Mucosa of descending colon (tissue), 3 donors: ENCODE results near the gene CACNA2D1. TPM values are rescaled to one million over a fixed set of nuclear protein-coding genes. Genes with fewer than 3 reads are reported as not detected.

Source experiments
- ATAC-seq: fragments of 200-7000 bp; cut with Tn5 transposase; one replicate; pipeline ENCODE4 v1.9.1; 2020; ENCODE audit warnings: mild to moderate bottlenecking, moderate library complexity
- DNase-seq, 3 donors: peaks; one replicate each; pipeline ENCODE4 v3.0.0-alpha.2; 2020
- H3K36me3 ChIP-seq: fragments of 200-600 bp; one replicate; pipeline ENCODE4 v1.8.0; 2021; ENCODE audit warnings: low read depth, mild to moderate bottlenecking
- H3K4me1 ChIP-seq: fragments of 200-600 bp; one replicate; pipeline ENCODE4 v1.8.0; 2021; ENCODE audit warnings: low read depth, mild to moderate bottlenecking
- H3K4me3 ChIP-seq: fragments of 200-600 bp; one replicate; pipeline ENCODE4 v1.8.0; 2021; ENCODE audit warnings: mild to moderate bottlenecking
- H3K9me3 ChIP-seq: fragments of 200-600 bp; one replicate; pipeline ENCODE4 v1.8.0; 2021; ENCODE audit warnings: mild to moderate bottlenecking
- CTCF ChIP-seq: fragments of 200-600 bp; IDR thresholded peaks from one replicate; pipeline ENCODE4 v1.8.0; 2022; ENCODE audit warnings: antibody characterized with exemption, mild to moderate bottlenecking
- intact Hi-C, 2 donors: fragments of 100-400 bp; cut with DNase I in 1 of 2; cut with micrococcal nuclease in 1 of 2; formaldehyde crosslinking; loops; one replicate each; pipeline versions ENCODE4 v1.11.0 to v1.11.1; 2022; cut with DNase I, micrococcal nuclease
- total RNA-seq, 3 donors: library from RNA; stranded (reverse); fragmentation: NEBNext Ultra II Directional in 2 of 3; extraction: Animal tissue kit (Norgen Biotek cat#: 25700) in 2 of 3; gene quantifications; one replicate each; pipeline versions ENCODE4 v1.2.1 to v1.2.4, GENCODE V29; 2021 to 2023
- donor health status: DM: no; HTN: no; CAD: no; lungs with moderate emphysema.
- donor health status: DM: no; HTN: no; CAD: no.
- donor health status: DM: no; HTN: yes; CAD: no.

The CACNA2D1 gene
- total RNA-seq, 3 donors from 2014 or later: 3.9 to 44.1 (median 6.9) TPM

- Histone ChIP-seq H3K4me3 (no peak overlapping the region), H3K4me1 (no peaks in the 10 kb centered on the region), H3K36me3 (no peaks in the 10 kb centered on the region), H3K9me3 (no peaks in the 10 kb centered on the region)
- DNase-seq (no peak), ATAC-seq (no peak)
- no peak for TF ChIP-seq CTCF
- intact Hi-C loops: no loop called here
Observed at GRCh38 chr7:82410461-82410860, 33.1 kb downstream of the CACNA2D1 start.

GRCh38 chr7:82406937-82407336 lies 36.6 kb downstream of the CACNA2D1 start:
- no peak for TF ChIP-seq CTCF
- no peaks in the 10 kb centered on the region for H3K36me3 ChIP-seq
- H3K9me3 ChIP-seq: no peaks in the 10 kb centered on the region
- intact Hi-C loops: no loop called here
- ATAC-seq (no peak), DNase-seq (no peak)
- H3K4me1 ChIP-seq: no peaks in the 10 kb centered on the region
- no peak overlapping the region for H3K4me3 ChIP-seq

GRCh38 chr7:82405301-82405700 lies 38.3 kb downstream of the CACNA2D1 start:
- no peak overlapping the region for H3K4me3 ChIP-seq
- ATAC-seq (no peak), DNase-seq (no peak)
- no peaks in the 10 kb centered on the region for H3K9me3 ChIP-seq
- H3K36me3 ChIP-seq: no peaks in the 10 kb centered on the region
- no peak for TF ChIP-seq CTCF
- no peaks in the 10 kb centered on the region for H3K4me1 ChIP-seq
- intact Hi-C loops: no loop called here

- ATAC-seq (no peak), DNase-seq (no peak)
- no peak for TF ChIP-seq CTCF
- Histone ChIP-seq H3K4me3 (no peak overlapping the region), H3K36me3 (no peaks in the 10 kb centered on the region), H3K4me1 (no peaks in the 10 kb centered on the region), H3K9me3 (no peaks in the 10 kb centered on the region)
- intact Hi-C loops: no loop called here
Observed at GRCh38 chr7:82404652-82405051, 38.9 kb downstream of the CACNA2D1 start.

GRCh38 chr7:82404094-82404493 lies 39.5 kb downstream of the CACNA2D1 start:
- Histone ChIP-seq H3K4me1 (no peaks in the 10 kb centered on the region), H3K36me3 (no peaks in the 10 kb centered on the region), H3K9me3 (no peaks in the 10 kb centered on the region), H3K4me3 (no peak overlapping the region)
- TF ChIP-seq CTCF: no peak
- intact Hi-C loops: no loop called here
- DNase-seq (no peak), ATAC-seq (no peak)

- no peak for ATAC-seq
- H3K4me1 ChIP-seq: no peaks in the 10 kb centered on the region
- H3K9me3 ChIP-seq: no peaks in the 10 kb centered on the region
- DNase-seq: no peak
- intact Hi-C loops: no loop called here
- H3K4me3 ChIP-seq: no peak overlapping the region
- no peaks in the 10 kb centered on the region for H3K36me3 ChIP-seq
- TF ChIP-seq CTCF: no peak
Observed at GRCh38 chr7:82397879-82398524, 45.6 kb downstream of the CACNA2D1 start.
